Neural progenitor cell (in vitro differentiated cells): ENCODE data around the gene CAMSAP1.

ENCODE experiments used
- EZH2 ChIP-seq: fragments of 200-600 bp; sonication (generic); IDR thresholded peaks from 2 replicates; pipeline ENCODE4 v1.6.1; 2017; ENCODE audit warnings: antibody characterized with exemption, mild to moderate bottlenecking, moderate library complexity
- EZH2phosphoT487 ChIP-seq: fragments of 200-600 bp; sonication (generic); IDR thresholded peaks from 2 replicates; pipeline ENCODE4 v1.6.1; 2017; ENCODE audit warnings: antibody characterized with exemption
- TF ChIP-seq, protein P1 (sequence below): fragments of 200-600 bp; sonication (generic); IDR thresholded peaks from 2 replicates; pipeline ENCODE4 v1.5.1; 2017; ENCODE audit warnings: antibody characterized with exemption, mild to moderate bottlenecking

GRCh38 chr9:135763716-135764446 lies 143.5 kb downstream of the CAMSAP1 start:
- TF ChIP-seq, protein P1, sequence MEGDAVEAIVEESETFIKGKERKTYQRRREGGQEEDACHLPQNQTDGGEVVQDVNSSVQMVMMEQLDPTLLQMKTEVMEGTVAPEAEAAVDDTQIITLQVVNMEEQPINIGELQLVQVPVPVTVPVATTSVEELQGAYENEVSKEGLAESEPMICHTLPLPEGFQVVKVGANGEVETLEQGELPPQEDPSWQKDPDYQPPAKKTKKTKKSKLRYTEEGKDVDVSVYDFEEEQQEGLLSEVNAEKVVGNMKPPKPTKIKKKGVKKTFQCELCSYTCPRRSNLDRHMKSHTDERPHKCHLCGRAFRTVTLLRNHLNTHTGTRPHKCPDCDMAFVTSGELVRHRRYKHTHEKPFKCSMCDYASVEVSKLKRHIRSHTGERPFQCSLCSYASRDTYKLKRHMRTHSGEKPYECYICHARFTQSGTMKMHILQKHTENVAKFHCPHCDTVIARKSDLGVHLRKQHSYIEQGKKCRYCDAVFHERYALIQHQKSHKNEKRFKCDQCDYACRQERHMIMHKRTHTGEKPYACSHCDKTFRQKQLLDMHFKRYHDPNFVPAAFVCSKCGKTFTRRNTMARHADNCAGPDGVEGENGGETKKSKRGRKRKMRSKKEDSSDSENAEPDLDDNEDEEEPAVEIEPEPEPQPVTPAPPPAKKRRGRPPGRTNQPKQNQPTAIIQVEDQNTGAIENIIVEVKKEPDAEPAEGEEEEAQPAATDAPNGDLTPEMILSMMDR = no peak
- no peak for TF ChIP-seq EZH2
- TF ChIP-seq EZH2phosphoT487 = no peak
